Ovary (tissue), 9 donors: ENCODE measurements around the gene DBT. TPM values are rescaled to one million over a fixed set of nuclear protein-coding genes. Genes with fewer than 3 reads are reported as not detected.
A peak's percentile ranks its signal among the peaks of the same experiment; 100 is the strongest.

ENCODE experiments used
- DNase-seq, 5 donors: peaks; one replicate each; pipeline ENCODE4 v3.0.0-alpha.2; 2019 to 2020
- H3K27ac ChIP-seq, 2 donors: fragments of 200-600 bp; one replicate each; pipeline versions ENCODE4 v1.5.1 to v1.8.0; 2019 to 2022
- H3K27me3 ChIP-seq: fragments of 200-600 bp; one replicate; pipeline ENCODE4 v1.8.0; 2022
- H3K36me3 ChIP-seq: fragments of 200-600 bp; sonication (generic); one replicate; pipeline ENCODE4 v1.5.1; 2019
- H3K4me1 ChIP-seq: one replicate; pipeline ENCODE4 v1.8.1; 2013; ENCODE audit warnings: mild to moderate bottlenecking, moderate library complexity; ENCODE audit not compliant: insufficient read depth
- H3K4me3 ChIP-seq: fragments of 200-600 bp; sonication (generic); one replicate; pipeline ENCODE4 v1.5.1; 2017
- H3K9me3 ChIP-seq, 2 donors: fragments of 200-600 bp in 1 of 2; sonication (generic) in 1 of 2; one replicate each; pipeline versions ENCODE4 v1.5.1 to v1.8.1; 2013 to 2019; ENCODE audit warnings: mild to moderate bottlenecking in 1 of 2, moderate library complexity in 1 of 2
- EP300 ChIP-seq: sonication (generic); formaldehyde crosslinking; IDR thresholded peaks from one replicate; pipeline ENCODE4 v1.6.1; 2017; ENCODE audit warnings: antibody characterized with exemption
- POLR2A ChIP-seq: fragments of 450-650 bp; IDR thresholded peaks from one replicate; pipeline ENCODE4 v1.6.1; 2017; ENCODE audit warnings: antibody characterized with exemption, mild to moderate bottlenecking, moderate library complexity
- WGBS, 3 donors: extraction: QIAGEN DNeasy Blood & Tissue Kit in 1 of 3; methylation state at CpG; one replicate each; pipeline versions ENCODE4 v1.1.5 to v1.1.7; 2013 to 2017; 5-methylcytosine and 5-hydroxymethylcytosine counted together
- intact Hi-C, 4 donors: fragments of 100-400 bp; cut with DNase I; formaldehyde crosslinking; loops; one replicate each; pipeline versions ENCODE4 v1.11.0 to v1.15.1; 2022 to 2023
- polyA plus RNA-seq, 2 donors: library from polyadenylated mRNA; stranded (reverse); fragments of 200-250 nt in 1 of 2; fragments of 350-450 nt in 1 of 2; fragmentation: Illumina TruSeq in 1 of 2; extraction: RNeasy Lipid Tissue Mini Kit (QIAGEN cat#74804) in 1 of 2; gene quantifications; one replicate each; pipeline ENCODE4 v1.2.3, GENCODE V29; 2013 to 2014
- total RNA-seq, 7 donors: library from RNA; depleted of rRNA in 2 of 7; stranded (reverse); fragments of >200 nt in 2 of 7; fragmentation: NEBNext Ultra II Directional in 3 of 7; extraction: Animal tissue kit (Norgen Biotek cat#: 25700) in 3 of 7; gene quantifications; one replicate each; pipeline versions ENCODE4 v1.1.0 to v1.2.4, GENCODE V29; 2016 to 2023
- TF ChIP-seq, protein P1 (sequence below), 3 donors: fragments of 450-650 bp in 2 of 3; fragments of 200-600 bp in 1 of 3; IDR thresholded peaks; one replicate each; pipeline versions ENCODE4 v1.5.1 to v1.8.0; 2016 to 2022; ENCODE audit warnings: antibody characterized with exemption in 3 of 3, mild to moderate bottlenecking in 1 of 3
- donor health status: DM: no; HTN: no; CAD: no; lungs with moderate emphysema.
- donor health status: DM: no; HTN: no; CAD: no.
- donor health status: Bipolar disorder and iron deficiency.
- donor health status: DM: yes; HTN: yes; CAD: no.
- donor health status: DM: no; HTN: no; CAD: no.
- donor health status: DM: yes; HTN: yes; CAD: no.

DBT gene
- total and polyA plus RNA-seq, 9 donors, result 5.5 to 17.4 (median 14.8) TPM

DNA sequence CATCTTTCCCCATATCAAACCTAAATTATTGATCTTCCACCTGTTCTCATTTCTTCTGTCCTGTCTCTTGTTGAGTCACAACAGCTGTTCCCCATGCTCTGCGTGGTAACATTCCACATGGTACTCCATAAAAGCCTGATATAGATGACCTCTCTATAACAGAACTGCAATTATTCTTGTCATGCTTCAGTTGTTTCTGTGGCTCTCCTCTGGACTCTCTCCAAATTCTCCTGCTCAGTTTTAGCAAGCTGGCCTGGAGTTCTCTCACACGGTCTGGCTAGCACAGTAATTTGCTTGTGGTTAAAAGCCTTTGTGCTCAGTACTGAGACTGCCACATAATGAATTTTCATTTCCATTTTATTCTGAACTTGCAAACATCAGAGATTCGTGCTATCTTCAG lies 61.0 kb downstream of the DBT start:
- H3K9me3 ChIP-seq, result no peaks in the 10 kb centered on the region
- H3K36me3 ChIP-seq, result no peaks in the 10 kb centered on the region
- no peak overlapping the region for H3K4me3 ChIP-seq
- no peak for DNase-seq
- peaks cover 1% of the 10 kb centered on the region for H3K4me1 ChIP-seq
- H3K27ac ChIP-seq, result no peak overlapping the region
- H3K27me3 ChIP-seq, result no peaks in the 10 kb centered on the region
- WGBS, 3 donors, result 7 to 13% (median 9%) methylated on average over 3 of the region's 3 CpGs
- no peak for TF ChIP-seq EP300
- intact Hi-C loops, result no loop called here

DNA sequence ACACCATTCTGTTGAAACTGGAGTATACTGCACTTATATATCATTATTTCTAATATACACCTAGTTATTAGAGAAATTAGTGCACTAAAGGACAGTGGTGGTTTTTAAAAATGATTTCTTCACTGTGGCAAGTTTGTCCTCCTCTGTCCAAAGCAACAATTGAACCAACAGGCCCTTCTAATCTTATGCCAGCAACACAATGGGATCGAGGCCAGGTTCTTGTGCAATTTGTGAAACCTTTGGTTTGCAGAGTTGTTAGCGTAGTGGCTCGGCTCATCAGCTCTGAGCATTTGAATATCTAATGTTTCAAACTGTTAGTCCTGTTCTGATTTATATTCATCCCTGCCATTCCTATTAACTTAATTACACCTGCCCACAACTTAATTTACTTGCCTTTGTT lies 61.7 kb downstream of the DBT start:
- no peak overlapping the region for H3K4me3 ChIP-seq
- H3K9me3 ChIP-seq, result no peaks in the 10 kb centered on the region
- peak in 3 of 5 donors; percentile 42 to 56 (median 52) for DNase-seq
- no peaks in the 10 kb centered on the region for H3K36me3 ChIP-seq
- H3K27ac ChIP-seq, result no peak overlapping the region
- TF ChIP-seq, protein P1, sequence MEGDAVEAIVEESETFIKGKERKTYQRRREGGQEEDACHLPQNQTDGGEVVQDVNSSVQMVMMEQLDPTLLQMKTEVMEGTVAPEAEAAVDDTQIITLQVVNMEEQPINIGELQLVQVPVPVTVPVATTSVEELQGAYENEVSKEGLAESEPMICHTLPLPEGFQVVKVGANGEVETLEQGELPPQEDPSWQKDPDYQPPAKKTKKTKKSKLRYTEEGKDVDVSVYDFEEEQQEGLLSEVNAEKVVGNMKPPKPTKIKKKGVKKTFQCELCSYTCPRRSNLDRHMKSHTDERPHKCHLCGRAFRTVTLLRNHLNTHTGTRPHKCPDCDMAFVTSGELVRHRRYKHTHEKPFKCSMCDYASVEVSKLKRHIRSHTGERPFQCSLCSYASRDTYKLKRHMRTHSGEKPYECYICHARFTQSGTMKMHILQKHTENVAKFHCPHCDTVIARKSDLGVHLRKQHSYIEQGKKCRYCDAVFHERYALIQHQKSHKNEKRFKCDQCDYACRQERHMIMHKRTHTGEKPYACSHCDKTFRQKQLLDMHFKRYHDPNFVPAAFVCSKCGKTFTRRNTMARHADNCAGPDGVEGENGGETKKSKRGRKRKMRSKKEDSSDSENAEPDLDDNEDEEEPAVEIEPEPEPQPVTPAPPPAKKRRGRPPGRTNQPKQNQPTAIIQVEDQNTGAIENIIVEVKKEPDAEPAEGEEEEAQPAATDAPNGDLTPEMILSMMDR (IDR thresholded peaks at IDR 0.05), result no peak
- TF ChIP-seq EP300 (no peak), POLR2A (no peak)
- intact Hi-C loops, result no loop called here
- H3K4me1 ChIP-seq, result peaks cover 1% of the 10 kb centered on the region
- no peaks in the 10 kb centered on the region for H3K27me3 ChIP-seq
- 60 to 72% (median 60%) methylated on average over 3 of the region's 3 CpGs for WGBS, 3 donors

DNA sequence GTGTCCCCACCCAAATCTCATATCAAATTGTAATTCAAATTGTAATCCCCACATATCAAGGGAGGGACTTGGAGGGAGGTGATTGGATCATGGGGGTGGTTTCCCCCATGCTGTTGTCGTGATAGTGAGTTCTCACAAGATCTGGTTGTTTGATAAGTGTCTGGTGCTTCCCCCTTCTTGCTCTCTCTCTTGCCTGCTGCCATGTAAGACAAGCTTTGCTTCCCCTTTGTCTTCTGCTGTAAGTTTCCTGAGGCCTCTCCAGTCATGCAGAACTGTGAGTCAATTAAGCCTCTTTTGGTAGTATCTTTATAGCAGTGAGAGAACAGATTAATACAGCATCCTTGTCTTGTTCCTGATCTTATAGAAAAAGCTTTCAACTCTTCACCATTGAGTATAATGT lies 65.1 kb downstream of the DBT start:
- Histone ChIP-seq H3K4me3 (no peak overlapping the region), H3K4me1 (peaks cover 1% of the 10 kb centered on the region), H3K27me3 (no peaks in the 10 kb centered on the region), H3K9me3 (no peaks in the 10 kb centered on the region), H3K36me3 (no peaks in the 10 kb centered on the region), H3K27ac (no peak overlapping the region)
- no peak for DNase-seq
- WGBS, 3 donors, result 48 to 61% (median 50%) methylated on average over 1 of the region's 1 CpG
- TF ChIP-seq EP300, result no peak
- TF ChIP-seq POLR2A, result no peak
- TF ChIP-seq, protein P1 (IDR thresholded peaks at IDR 0.05), result no peak
- intact Hi-C loops, result no loop called here

DNA sequence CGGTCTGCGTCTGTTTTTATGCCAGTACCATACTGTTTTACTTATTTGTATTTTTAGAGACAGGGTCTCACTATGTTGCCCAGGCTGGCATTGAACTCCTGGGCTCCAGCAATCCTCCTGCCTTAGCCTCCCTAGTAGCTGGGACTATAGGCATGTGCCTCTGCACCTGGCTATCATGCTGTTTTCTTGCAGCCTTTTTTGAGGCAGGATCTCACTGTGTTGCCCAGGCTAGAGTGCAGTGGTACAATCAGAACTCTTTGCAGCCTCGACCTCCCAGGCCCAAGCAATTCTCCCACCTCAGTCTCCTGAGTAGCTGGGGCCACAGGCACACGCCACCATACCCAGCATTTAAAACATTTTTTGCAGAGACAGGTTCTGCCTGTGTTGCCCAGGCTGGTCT lies 66.3 kb downstream of the DBT start:
- Histone ChIP-seq H3K4me1 (no peaks in the 10 kb centered on the region), H3K4me3 (no peak overlapping the region), H3K9me3 (no peaks in the 10 kb centered on the region), H3K36me3 (no peaks in the 10 kb centered on the region), H3K27me3 (no peaks in the 10 kb centered on the region), H3K27ac (no peak overlapping the region)
- intact Hi-C loops, result no loop called here
- TF ChIP-seq EP300 (no peak), POLR2A (no peak)
- DNase-seq, result no peak
- 91 to 98% (median 98%) methylated on average over 4 of the region's 4 CpGs for WGBS, 3 donors

DNA sequence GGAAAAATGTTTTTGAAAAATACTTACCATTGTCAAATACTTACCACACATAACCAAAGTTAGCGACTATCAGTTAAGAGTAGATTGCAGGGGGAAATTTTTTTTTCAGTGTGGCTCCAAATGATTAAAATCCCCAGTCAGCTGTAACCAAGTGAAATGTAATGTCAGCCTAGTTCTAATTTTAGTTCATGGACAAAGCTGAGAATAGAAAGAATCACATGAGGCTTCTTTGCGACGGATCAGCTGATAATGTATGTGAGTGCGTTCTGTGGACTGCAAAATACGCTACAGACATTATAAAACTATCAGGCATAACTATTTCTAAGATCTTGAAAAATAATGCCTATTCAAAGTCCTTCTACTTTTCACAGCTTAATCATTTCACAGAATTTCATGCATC lies 71.5 kb downstream of the DBT start, which contains the start of gene LRRC39:
Gene LRRC39 (minus strand): TSS at position 166 of the 400 bp plus-strand sequence. CDS start 9,740 bp downstream, outside the sequence.
- 49 to 64% (median 61%) methylated on average over 5 of the region's 5 CpGs for WGBS, 3 donors
- intact Hi-C loops, result no loop called here
- no peaks in the 10 kb centered on the region for H3K36me3 ChIP-seq
- no peaks in the 10 kb centered on the region for H3K27me3 ChIP-seq
- H3K4me1 ChIP-seq, result no peaks in the 10 kb centered on the region
- H3K4me3 ChIP-seq, result no peak within 1 kb of the TSS
- no peak within 1 kb of the TSS for H3K27ac ChIP-seq
- H3K9me3 ChIP-seq, result no peaks in the 10 kb centered on the region
- no peak for DNase-seq
- TF ChIP-seq, protein P1 (IDR thresholded peaks at IDR 0.05), result no peak
- TF ChIP-seq EP300, result no peak
- no peak for TF ChIP-seq POLR2A
